Measurements from ENCODE around the gene UGGT2.

DNA sequence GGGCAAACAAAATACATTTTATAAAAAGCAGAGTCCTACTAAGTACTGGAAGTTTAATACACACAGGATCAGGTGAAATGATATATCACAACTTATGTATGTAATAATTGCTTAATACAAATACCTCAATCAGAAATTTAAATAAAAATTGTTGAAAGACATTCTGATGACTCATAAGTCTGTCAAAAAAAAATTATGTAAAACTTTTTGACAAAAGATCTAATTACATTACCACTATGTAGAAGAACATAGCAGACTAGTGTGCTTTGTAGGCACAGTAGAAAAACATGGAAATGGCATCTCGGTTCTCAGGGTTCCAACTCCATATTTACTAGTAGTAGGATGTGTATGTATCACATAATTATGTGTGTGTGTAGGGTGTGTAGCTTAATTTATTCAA is 220.1 kb downstream of the UGGT2 start:
- TF ChIP-seq, protein P1, sequence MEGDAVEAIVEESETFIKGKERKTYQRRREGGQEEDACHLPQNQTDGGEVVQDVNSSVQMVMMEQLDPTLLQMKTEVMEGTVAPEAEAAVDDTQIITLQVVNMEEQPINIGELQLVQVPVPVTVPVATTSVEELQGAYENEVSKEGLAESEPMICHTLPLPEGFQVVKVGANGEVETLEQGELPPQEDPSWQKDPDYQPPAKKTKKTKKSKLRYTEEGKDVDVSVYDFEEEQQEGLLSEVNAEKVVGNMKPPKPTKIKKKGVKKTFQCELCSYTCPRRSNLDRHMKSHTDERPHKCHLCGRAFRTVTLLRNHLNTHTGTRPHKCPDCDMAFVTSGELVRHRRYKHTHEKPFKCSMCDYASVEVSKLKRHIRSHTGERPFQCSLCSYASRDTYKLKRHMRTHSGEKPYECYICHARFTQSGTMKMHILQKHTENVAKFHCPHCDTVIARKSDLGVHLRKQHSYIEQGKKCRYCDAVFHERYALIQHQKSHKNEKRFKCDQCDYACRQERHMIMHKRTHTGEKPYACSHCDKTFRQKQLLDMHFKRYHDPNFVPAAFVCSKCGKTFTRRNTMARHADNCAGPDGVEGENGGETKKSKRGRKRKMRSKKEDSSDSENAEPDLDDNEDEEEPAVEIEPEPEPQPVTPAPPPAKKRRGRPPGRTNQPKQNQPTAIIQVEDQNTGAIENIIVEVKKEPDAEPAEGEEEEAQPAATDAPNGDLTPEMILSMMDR (conservative IDR thresholded peaks at IDR 0.05) = no peak
- TF ChIP-seq ZFX (IDR thresholded peaks at IDR 0.05) = no peak

Measured in C4-2B (cell line).